CD4-positive, alpha-beta T cell treated with Interleukin-2 at 100 ng/mL for 4 hours (primary cell): Measurements from ENCODE around the gene MAT1A.
"Not testable (repeated sequence)": the region's sequence is repeated elsewhere in the genome, so short reads cannot be mapped to it uniquely, and the experiment has no call there.

ENCODE experiments used
- DNase-seq: peaks from one replicate; pipeline ENCODE4 v3.0.0-alpha.2; 2020; ENCODE audit warnings: low spot score

Gene MAT1A

DNA sequence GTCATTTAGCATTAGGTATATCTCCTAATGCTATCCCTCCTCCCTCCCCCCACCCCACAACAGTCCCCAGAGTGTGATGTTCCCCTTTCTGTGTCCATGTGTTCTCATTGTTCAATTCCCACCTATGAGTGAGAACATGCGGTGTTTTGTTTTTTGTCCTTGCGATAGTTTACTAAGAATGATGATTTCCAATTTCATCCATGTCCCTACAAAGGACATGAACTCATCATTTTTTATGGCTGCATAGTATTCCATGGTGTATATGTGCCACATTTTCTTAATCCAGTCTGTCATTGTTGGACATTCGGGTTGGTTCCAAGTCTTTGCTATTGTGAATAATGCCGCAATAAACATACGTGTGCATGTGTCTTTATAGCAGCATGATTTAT, 66.4 kb downstream of the MAT1A start:
- not testable (repeated sequence) for DNase-seq
